Gastrocnemius medialis (tissue), 4 donors: ENCODE measurements around the gene SIGLEC11.

Experiments used
- POLR2A ChIP-seq, 2 donors: fragments of 450-650 bp; IDR thresholded peaks; one replicate each; pipeline ENCODE4 v1.6.1; 2017; ENCODE audit warnings: antibody characterized with exemption in 2 of 2, mild to moderate bottlenecking in 2 of 2, moderate library complexity in 2 of 2
- TF ChIP-seq, protein P1 (sequence below), 5 experiments: fragments of 450-650 bp in 3 of 5; fragments of 200-600 bp in 2 of 5; sonication (generic) in 2 of 5; IDR thresholded peaks in 4 of 5; conservative IDR thresholded peaks in 1 of 5; 1 replicate in 4 of 5; 2 replicates in 1 of 5; pipeline ENCODE4 v1.5.1; 2016 to 2019; ENCODE audit warnings: antibody characterized with exemption in 5 of 5, mild to moderate bottlenecking in 3 of 5, moderate library complexity in 3 of 5

DNA sequence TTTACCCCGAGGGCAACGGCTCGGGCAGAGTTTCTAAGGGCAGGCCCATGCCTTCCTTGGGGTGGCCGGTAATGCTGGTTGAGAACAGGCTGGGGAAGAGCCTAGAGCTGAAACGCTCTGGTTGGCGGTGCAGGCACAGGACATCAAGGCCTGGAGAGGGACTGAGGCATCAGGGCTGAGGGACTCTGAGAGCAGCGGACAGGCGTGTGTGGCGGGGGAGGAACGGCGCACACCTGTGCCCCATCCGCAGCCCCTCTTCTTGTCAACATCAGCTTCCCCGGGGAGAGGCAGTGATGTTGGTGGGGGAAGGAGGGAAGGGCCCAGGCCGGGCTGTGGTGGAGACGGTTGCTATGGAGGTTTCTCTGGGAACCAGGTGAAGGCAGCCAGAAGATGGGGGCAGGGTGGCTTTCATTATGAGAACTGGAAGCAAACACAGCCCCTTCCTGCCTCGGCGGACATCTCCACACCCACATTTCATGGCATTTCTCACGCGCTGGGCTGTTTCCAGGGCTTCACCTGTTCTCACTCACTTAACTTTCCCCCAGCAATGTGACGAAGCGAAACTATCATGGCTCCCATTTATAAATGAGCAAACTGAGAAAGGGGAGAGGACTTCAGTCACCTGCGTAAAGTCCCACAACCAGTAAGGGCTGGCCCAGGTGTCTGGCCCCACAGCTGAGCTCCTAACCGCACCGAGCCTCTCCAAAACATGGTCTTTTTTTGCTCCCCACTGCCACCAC is 40.2 kb downstream of the SIGLEC11 start:
- TF ChIP-seq, protein P1, sequence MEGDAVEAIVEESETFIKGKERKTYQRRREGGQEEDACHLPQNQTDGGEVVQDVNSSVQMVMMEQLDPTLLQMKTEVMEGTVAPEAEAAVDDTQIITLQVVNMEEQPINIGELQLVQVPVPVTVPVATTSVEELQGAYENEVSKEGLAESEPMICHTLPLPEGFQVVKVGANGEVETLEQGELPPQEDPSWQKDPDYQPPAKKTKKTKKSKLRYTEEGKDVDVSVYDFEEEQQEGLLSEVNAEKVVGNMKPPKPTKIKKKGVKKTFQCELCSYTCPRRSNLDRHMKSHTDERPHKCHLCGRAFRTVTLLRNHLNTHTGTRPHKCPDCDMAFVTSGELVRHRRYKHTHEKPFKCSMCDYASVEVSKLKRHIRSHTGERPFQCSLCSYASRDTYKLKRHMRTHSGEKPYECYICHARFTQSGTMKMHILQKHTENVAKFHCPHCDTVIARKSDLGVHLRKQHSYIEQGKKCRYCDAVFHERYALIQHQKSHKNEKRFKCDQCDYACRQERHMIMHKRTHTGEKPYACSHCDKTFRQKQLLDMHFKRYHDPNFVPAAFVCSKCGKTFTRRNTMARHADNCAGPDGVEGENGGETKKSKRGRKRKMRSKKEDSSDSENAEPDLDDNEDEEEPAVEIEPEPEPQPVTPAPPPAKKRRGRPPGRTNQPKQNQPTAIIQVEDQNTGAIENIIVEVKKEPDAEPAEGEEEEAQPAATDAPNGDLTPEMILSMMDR (IDR thresholded peaks at IDR 0.05 in 4 of 5, conservative IDR thresholded peaks at IDR 0.05 in 1 of 5) = no peak
- TF ChIP-seq POLR2A (IDR thresholded peaks at IDR 0.05) = no peak
